Liver (tissue), 3 donors: ENCODE results near the gene ZGPAT.

Experiments
- CTCF ChIP-seq: fragments of 150-350 bp; IDR thresholded peaks from 2 replicates; pipeline ENCODE4 v1.5.1; 2017; ENCODE audit warnings: improper control_type of control experiment, low read depth, low read length; ENCODE audit not compliant: missing input control
- EGR1 ChIP-seq, 2 donors: IDR thresholded peaks; 2 replicates each; pipeline ENCODE4 v1.6.1; 2016 to 2018; ENCODE audit warnings: antibody characterized with exemption in 2 of 2, low read depth in 2 of 2
- FOXA1 ChIP-seq: IDR thresholded peaks from 2 replicates; pipeline ENCODE4 v1.6.1; 2016; ENCODE audit warnings: antibody characterized with exemption
- GABPA ChIP-seq, 2 donors: IDR thresholded peaks in 1 of 2; conservative IDR thresholded peaks in 1 of 2; 2 replicates each; pipeline ENCODE4 v1.6.1; 2016; ENCODE audit warnings: antibody characterized with exemption in 2 of 2, mild to moderate bottlenecking in 1 of 2, moderate library complexity in 1 of 2
- HNF4G ChIP-seq: IDR thresholded peaks from 2 replicates; pipeline ENCODE4 v1.6.1; 2016; ENCODE audit warnings: antibody characterized with exemption
- MAX ChIP-seq: IDR thresholded peaks from 2 replicates; pipeline ENCODE4 v1.6.1; 2016; ENCODE audit warnings: antibody characterized with exemption
- RAD21 ChIP-seq, 2 donors: IDR thresholded peaks; 2 replicates each; pipeline ENCODE4 v1.6.1; 2016; ENCODE audit warnings: antibody characterized with exemption in 2 of 2, mild to moderate bottlenecking in 2 of 2
- RXRA ChIP-seq, 2 donors: IDR thresholded peaks; 2 replicates each; pipeline ENCODE4 v1.6.1; 2017 to 2018; ENCODE audit warnings: antibody characterized with exemption in 2 of 2, mild to moderate bottlenecking in 1 of 2
- SP1 ChIP-seq: IDR thresholded peaks from 2 replicates; pipeline ENCODE4 v1.6.1; 2018; ENCODE audit warnings: antibody characterized with exemption, mild to moderate bottlenecking
- TAF1 ChIP-seq: conservative IDR thresholded peaks from 2 replicates; pipeline ENCODE4 v1.6.1; 2016; ENCODE audit warnings: antibody characterized with exemption, mild to moderate bottlenecking
- YY1 ChIP-seq: IDR thresholded peaks from 2 replicates; pipeline ENCODE4 v1.6.1; 2016; ENCODE audit warnings: antibody characterized with exemption, mild to moderate bottlenecking
- TF ChIP-seq, protein P1 (sequence below): IDR thresholded peaks from 2 replicates; pipeline ENCODE4 v1.6.1; 2016; ENCODE audit warnings: antibody characterized with exemption, mild to moderate bottlenecking
- TF ChIP-seq, protein P2 (sequence below): IDR thresholded peaks from 2 replicates; pipeline ENCODE4 v1.6.1; 2016; ENCODE audit warnings: antibody characterized with exemption
- donor health status: healthy.
- donor health status: healthy.

DNA sequence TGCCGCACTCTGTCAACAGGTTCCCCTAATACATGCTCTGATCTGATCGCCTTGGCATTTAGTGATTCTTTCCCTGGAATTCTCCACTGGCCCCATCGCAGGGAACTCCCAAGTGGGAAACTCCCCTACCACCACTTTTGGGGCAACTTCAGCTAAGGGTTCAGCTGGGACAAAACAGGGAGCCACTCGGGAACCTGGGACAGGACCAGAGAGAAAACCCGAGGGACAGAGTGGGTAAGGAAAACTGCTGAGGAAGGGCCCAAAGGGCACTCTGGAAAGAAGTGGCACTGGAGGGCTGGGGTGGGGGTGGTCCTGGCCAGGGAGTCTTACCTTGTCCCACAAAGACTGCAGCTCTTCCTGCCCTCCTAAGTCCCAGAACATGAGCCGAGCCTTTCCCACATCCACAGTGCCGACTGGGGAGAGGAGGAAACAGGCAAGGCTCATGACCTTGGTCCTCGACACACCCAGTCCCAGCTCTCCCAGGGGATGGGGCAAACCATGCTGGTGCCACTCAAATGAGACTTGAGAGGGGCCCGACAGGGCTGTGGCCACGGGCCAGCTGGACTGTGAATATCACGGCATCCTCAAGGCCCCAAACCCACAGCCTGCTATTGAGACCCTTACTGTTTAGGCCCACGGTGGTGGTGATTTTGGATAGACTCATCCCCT is 1.7 kb upstream of the ZGPAT start:
- TF ChIP-seq CTCF, result no peak
- TF ChIP-seq, protein P1, sequence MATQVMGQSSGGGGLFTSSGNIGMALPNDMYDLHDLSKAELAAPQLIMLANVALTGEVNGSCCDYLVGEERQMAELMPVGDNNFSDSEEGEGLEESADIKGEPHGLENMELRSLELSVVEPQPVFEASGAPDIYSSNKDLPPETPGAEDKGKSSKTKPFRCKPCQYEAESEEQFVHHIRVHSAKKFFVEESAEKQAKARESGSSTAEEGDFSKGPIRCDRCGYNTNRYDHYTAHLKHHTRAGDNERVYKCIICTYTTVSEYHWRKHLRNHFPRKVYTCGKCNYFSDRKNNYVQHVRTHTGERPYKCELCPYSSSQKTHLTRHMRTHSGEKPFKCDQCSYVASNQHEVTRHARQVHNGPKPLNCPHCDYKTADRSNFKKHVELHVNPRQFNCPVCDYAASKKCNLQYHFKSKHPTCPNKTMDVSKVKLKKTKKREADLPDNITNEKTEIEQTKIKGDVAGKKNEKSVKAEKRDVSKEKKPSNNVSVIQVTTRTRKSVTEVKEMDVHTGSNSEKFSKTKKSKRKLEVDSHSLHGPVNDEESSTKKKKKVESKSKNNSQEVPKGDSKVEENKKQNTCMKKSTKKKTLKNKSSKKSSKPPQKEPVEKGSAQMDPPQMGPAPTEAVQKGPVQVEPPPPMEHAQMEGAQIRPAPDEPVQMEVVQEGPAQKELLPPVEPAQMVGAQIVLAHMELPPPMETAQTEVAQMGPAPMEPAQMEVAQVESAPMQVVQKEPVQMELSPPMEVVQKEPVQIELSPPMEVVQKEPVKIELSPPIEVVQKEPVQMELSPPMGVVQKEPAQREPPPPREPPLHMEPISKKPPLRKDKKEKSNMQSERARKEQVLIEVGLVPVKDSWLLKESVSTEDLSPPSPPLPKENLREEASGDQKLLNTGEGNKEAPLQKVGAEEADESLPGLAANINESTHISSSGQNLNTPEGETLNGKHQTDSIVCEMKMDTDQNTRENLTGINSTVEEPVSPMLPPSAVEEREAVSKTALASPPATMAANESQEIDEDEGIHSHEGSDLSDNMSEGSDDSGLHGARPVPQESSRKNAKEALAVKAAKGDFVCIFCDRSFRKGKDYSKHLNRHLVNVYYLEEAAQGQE, result no peak
- TF ChIP-seq, protein P2, sequence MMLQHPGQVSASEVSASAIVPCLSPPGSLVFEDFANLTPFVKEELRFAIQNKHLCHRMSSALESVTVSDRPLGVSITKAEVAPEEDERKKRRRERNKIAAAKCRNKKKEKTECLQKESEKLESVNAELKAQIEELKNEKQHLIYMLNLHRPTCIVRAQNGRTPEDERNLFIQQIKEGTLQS, result no peak
- no peak for TF ChIP-seq MAX
- TF ChIP-seq RXRA (IDR thresholded peaks at IDR 0.05), result no peak
- TF ChIP-seq TAF1, result no peak
- no peak for TF ChIP-seq HNF4G
- no peak for TF ChIP-seq GABPA (IDR thresholded peaks at IDR 0.05 in 1 of 2, conservative IDR thresholded peaks at IDR 0.05 in 1 of 2)
- no peak for TF ChIP-seq RAD21 (IDR thresholded peaks at IDR 0.05)
- no peak for TF ChIP-seq YY1
- TF ChIP-seq SP1, result no peak
- no peak for TF ChIP-seq FOXA1
- no peak for TF ChIP-seq EGR1 (IDR thresholded peaks at IDR 0.05; ENCODE audit: low read depth in 2 of 2)
